Peyer's patch (tissue), 4 donors: ENCODE measurements around the gene PPFIA4. TPM values are rescaled to one million over a fixed set of nuclear protein-coding genes. Genes with fewer than 3 reads are reported as not detected.
"Not testable (repeated sequence)": the region's sequence is repeated elsewhere in the genome, so short reads cannot be mapped to it uniquely, and the experiment has no call there.

Experiments used
- DNase-seq, 3 donors: peaks; one replicate each; pipeline ENCODE4 v3.0.0-alpha.2; 2017 to 2019
- H3K27ac ChIP-seq, 4 donors: fragments of 200-600 bp; sonication (generic); one replicate each; pipeline ENCODE4 v1.5.1; 2016 to 2019
- H3K27me3 ChIP-seq, 2 donors: fragments of 200-600 bp; sonication (generic); one replicate each; pipeline ENCODE4 v1.5.1; 2019
- H3K36me3 ChIP-seq, 3 donors: fragments of 200-600 bp; sonication (generic); one replicate each; pipeline ENCODE4 v1.5.1; 2016 to 2019
- H3K4me1 ChIP-seq, 4 donors: fragments of 200-600 bp; sonication (generic); one replicate each; pipeline ENCODE4 v1.5.1; 2016 to 2019
- H3K4me3 ChIP-seq, 4 donors: fragments of 200-600 bp; sonication (generic); 1 replicate in 3 of 4; 2 replicates in 1 of 4; pipeline ENCODE4 v1.5.1; 2016 to 2019; ENCODE audit warnings: mild to moderate bottlenecking in 1 of 4
- H3K9me3 ChIP-seq, 4 donors: fragments of 200-600 bp; sonication (generic); one replicate each; pipeline ENCODE4 v1.5.1; 2016 to 2019; ENCODE audit warnings: mild to moderate bottlenecking in 1 of 4
- CTCF ChIP-seq, 6 experiments: fragments of 450-650 bp in 4 of 6; fragments of 200-600 bp in 2 of 6; sonication (generic) in 1 of 6; IDR thresholded peaks; one replicate each; pipeline ENCODE4 v1.5.1; 2017 to 2019; ENCODE audit warnings: antibody characterized with exemption in 6 of 6, mild to moderate bottlenecking in 3 of 6, moderate library complexity in 1 of 6
- POLR2A ChIP-seq, 2 donors: fragments of 450-650 bp; IDR thresholded peaks; one replicate each; pipeline ENCODE4 v1.5.1; 2017; ENCODE audit warnings: antibody characterized with exemption in 2 of 2, mild to moderate bottlenecking in 2 of 2, moderate library complexity in 2 of 2
- total RNA-seq, 4 donors: library from RNA; depleted of rRNA; stranded (reverse); fragments of >200 nt; gene quantifications; one replicate each; pipeline ENCODE4 v1.1.0, GENCODE V29; 2016

Gene PPFIA4
- total RNA-seq, 4 donors from 2014 or later: 0.54 to 1.8 (median 1.7) TPM; not detected in 1

DNA sequence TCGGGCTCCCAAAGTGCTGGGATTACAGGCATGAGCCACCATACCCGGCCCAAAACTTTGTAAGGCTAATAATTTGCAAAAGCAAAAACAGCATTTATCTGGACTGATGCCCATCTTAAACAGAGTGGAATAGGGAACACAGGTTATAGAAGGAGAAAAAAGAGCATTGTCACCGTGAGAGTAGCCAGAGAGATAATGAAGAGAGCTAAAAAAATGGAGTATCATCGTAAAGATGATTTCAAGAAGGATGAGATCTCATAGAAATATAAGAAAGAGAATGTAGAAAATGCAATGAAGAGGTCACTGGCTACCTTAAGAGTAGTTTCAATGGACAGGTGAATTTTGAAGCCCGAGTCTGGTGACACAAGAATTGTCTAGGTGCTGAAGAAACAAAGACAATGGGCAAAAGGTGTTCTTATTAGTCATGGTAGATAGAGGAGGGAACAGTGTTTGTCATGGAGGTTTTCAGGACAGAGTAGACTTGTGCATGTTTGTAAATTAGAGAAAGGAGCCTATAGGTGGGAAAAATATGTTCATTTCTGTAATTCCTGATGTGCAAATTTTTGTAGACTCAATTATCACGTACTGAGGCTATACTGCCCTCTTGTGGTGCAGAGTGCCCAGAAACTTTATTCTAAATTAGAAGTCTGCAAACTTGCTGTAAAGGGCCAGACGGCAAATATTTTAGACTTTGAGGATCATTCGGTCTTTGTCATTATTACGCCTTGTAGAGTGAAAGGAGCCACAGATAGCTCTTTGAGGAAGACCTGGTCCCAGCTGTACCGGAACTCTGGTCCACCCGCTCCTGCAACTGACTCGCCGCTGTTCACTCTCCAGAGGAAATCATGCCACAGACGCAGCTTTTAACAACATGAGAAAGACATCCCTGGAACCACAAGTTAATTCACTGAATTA lies 27.2 kb upstream of the PPFIA4 start:
- Histone ChIP-seq H3K9me3 (no peaks in the 10 kb centered on the region), H3K4me1 (no peaks in the 10 kb centered on the region), H3K27me3 (no peaks in the 10 kb centered on the region), H3K4me3 (no peak overlapping the region), H3K36me3 (no peaks in the 10 kb centered on the region), H3K27ac (peak overlapping the region in 1 of 4 donors; percentile 27)
- TF ChIP-seq POLR2A (IDR thresholded peaks at IDR 0.05): no peak
- TF ChIP-seq CTCF (IDR thresholded peaks at IDR 0.05): peak; percentile 74 to 83 (median 80)
- DNase-seq: peak in 2 of 3 donors; percentile 72 to 84

DNA sequence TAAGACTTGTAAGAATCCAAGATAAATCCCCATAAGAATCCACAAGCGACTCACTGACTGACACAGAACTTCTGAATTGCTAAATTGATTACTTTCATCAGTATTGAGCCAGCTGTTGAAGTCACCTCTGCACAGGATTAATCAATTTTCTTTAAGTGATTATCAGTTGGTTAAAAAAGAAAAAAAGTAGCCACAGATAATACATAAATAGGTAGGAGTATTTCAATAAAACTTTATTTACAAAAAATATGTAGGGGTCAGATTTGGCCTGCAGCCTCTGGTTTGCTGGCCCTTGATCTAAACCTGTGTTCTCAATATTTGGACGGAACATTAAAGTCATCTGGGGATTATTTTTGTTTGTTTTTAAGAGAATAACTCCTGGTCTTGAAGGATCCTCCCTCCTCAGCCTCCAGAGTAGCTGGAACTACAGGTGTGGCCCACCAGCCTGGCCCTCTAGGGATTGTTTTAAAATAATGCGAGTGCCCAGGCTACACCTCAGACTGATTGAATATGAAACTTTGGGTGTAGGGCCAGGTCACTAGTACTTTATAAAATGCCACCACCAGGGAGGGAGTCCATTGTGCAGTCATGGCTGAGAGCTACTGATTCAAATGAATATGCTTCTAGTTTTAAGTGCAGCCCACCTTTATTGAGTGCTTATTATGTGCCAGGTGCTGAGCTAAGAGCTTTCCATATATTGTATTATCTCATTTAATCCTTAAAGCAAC lies 25.9 kb upstream of the PPFIA4 start:
- no peaks in the 10 kb centered on the region for H3K4me1 ChIP-seq
- no peak overlapping the region for H3K27ac ChIP-seq
- no peaks in the 10 kb centered on the region for H3K27me3 ChIP-seq
- no peaks in the 10 kb centered on the region for H3K9me3 ChIP-seq
- no peaks in the 10 kb centered on the region for H3K36me3 ChIP-seq
- H3K4me3 ChIP-seq: no peak overlapping the region
- no peak for DNase-seq
- TF ChIP-seq POLR2A (IDR thresholded peaks at IDR 0.05): no peak
- TF ChIP-seq CTCF (IDR thresholded peaks at IDR 0.05): no peak

DNA sequence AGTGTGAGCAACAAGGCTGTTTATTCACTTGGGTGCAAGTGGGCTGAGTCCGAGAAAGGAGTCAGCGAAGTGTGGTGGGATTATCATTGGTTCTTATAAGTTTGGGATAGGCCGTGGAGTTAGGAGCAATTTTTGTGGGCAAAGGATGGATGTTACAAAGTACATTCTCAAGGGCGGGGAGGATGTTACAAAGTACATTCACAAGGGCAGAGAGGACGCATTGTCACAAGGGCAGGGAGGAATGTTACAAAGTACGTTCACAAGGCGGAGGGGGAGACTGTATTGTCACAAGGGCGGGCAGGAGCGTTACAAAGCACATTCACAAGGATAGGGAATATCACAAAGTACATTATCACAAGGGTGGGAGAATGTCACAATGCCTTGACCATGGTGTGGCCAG lies 24.3 kb upstream of the PPFIA4 start:
- H3K27me3 ChIP-seq: no peaks in the 10 kb centered on the region
- H3K4me3 ChIP-seq: no peak overlapping the region
- H3K36me3 ChIP-seq: no peaks in the 10 kb centered on the region
- no peak for TF ChIP-seq POLR2A (IDR thresholded peaks at IDR 0.05)
- no peak for TF ChIP-seq CTCF (IDR thresholded peaks at IDR 0.05)
- H3K27ac ChIP-seq: no peak overlapping the region
- DNase-seq: no peak
- peaks cover 0 to 7% (median 0%) of the 10 kb centered on the region in 4 donors for H3K4me1 ChIP-seq
- no peaks in the 10 kb centered on the region for H3K9me3 ChIP-seq

GRCh38 chr1:203002951-203003350 lies 23.3 kb upstream of the PPFIA4 start:
- Histone ChIP-seq H3K4me1 (peaks cover 0 to 7% (median 0%) of the 10 kb centered on the region in 4 donors), H3K27me3 (no peaks in the 10 kb centered on the region), H3K4me3 (no peak overlapping the region), H3K27ac (no peak overlapping the region), H3K9me3 (no peaks in the 10 kb centered on the region), H3K36me3 (no peaks in the 10 kb centered on the region)
- DNase-seq: no peak
- TF ChIP-seq POLR2A (IDR thresholded peaks at IDR 0.05) (no peak), CTCF (IDR thresholded peaks at IDR 0.05) (no peak)

GRCh38 chr1:203005395-203006142 lies 20.7 kb upstream of the PPFIA4 start:
- Histone ChIP-seq H3K4me1 (peaks cover 0 to 25% (median 0%) of the 10 kb centered on the region in 4 donors), H3K36me3 (peaks cover 0 to 20% (median 0%) of the 10 kb centered on the region in 3 donors), H3K27ac (peak overlapping the region in 2 of 4 donors; percentile 92 to 95), H3K4me3 (peak overlapping the region in 1 of 4 donors; percentile 97)
- DNase-seq, H3K27me3 ChIP-seq, H3K9me3 ChIP-seq: not testable (repeated sequence)
